ENCODE measurements around the gene SHF.

The SHF gene

DNA sequence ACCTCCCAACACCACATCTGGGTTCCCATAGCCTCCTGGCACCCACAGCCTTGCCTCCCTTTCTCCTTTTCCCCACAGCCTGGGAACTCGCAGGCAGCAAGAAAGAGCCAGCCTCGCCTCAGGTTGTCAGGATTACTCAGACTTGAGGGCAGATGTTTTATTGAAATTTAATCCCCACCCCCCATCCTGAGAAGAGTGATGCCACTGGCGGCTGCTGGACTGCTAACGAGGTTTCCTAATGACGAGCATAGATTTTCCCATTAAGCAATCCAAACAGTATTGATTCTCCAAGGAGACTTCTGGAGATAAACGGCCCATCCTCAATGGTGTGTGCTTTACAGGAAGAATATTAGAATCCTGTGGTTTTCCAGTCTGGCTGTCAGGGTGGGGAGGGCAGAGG, 13.7 kb downstream of the SHF start:
- Histone ChIP-seq H4K20me1 (ENCODE audit: insufficient read depth, low read length) (no peaks in the 10 kb centered on the region), H3K4me1 (ENCODE audit: insufficient read depth, low read length) (no peaks in the 10 kb centered on the region), H2AFZ (ENCODE audit: low read depth, low read length) (no peak overlapping the region), H3K79me2 (ENCODE audit: insufficient read depth, low read length) (no peaks in the 10 kb centered on the region), H3K4me2 (ENCODE audit: insufficient read depth, low read length) (no peak overlapping the region), H3K36me3 (ENCODE audit: insufficient read depth, low read length) (no peaks in the 10 kb centered on the region), H3K27me3 (ENCODE audit: insufficient read depth, low read length, poor library complexity) (no peaks in the 10 kb centered on the region), H3K27ac (ENCODE audit: low read length) (no peak overlapping the region), H3K4me3 (ENCODE audit: low read depth in 1 of 2, low read length in 2 of 2) (no peak overlapping the region), H3K9me3 (ENCODE audit: insufficient read depth, low read length, severe bottlenecking) (no peaks in the 10 kb centered on the region), H3K9ac (ENCODE audit: low read depth, low read length) (no peak overlapping the region)
- ATAC-seq (ENCODE audit: insufficient read depth, low read depth) = no peak
- TF ChIP-seq, protein P1, sequence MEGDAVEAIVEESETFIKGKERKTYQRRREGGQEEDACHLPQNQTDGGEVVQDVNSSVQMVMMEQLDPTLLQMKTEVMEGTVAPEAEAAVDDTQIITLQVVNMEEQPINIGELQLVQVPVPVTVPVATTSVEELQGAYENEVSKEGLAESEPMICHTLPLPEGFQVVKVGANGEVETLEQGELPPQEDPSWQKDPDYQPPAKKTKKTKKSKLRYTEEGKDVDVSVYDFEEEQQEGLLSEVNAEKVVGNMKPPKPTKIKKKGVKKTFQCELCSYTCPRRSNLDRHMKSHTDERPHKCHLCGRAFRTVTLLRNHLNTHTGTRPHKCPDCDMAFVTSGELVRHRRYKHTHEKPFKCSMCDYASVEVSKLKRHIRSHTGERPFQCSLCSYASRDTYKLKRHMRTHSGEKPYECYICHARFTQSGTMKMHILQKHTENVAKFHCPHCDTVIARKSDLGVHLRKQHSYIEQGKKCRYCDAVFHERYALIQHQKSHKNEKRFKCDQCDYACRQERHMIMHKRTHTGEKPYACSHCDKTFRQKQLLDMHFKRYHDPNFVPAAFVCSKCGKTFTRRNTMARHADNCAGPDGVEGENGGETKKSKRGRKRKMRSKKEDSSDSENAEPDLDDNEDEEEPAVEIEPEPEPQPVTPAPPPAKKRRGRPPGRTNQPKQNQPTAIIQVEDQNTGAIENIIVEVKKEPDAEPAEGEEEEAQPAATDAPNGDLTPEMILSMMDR (IDR thresholded peaks at IDR 0.05; ENCODE audit: borderline replicate concordance, extremely low read depth, low read length, poor library complexity, severe bottlenecking) = no peak
- no peak for TF ChIP-seq EZH2 (IDR thresholded peaks at IDR 0.05; ENCODE audit: borderline replicate concordance, low read depth, low read length, severe bottlenecking)
- no peak for DNase-seq

DNA sequence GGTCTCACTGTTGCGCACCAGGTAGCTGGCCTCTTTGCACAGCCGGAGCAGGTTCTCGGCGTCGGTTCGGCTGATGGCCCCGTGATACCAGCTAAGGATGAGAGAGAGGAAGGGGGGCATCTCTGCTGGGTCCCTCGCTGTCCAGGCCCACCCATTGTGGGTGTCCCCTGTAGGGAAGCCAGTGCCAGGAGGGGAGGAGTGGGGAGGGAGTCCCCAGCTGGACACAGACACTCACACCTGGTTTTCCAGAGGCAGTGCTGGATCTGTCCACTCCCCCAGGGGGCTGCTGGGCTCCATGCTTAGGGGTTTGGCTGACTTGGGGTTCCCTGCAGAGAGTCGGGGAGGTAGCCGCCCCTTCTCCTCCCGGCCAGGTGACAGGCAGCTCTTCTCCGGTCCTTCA, 15.9 kb downstream of the SHF start:
- Histone ChIP-seq H3K4me3 (ENCODE audit: low read depth in 1 of 2, low read length in 2 of 2) (no peak overlapping the region), H3K9me3 (ENCODE audit: insufficient read depth, low read length, severe bottlenecking) (no peaks in the 10 kb centered on the region), H3K36me3 (ENCODE audit: insufficient read depth, low read length) (no peaks in the 10 kb centered on the region), H4K20me1 (ENCODE audit: insufficient read depth, low read length) (no peaks in the 10 kb centered on the region), H3K27me3 (ENCODE audit: insufficient read depth, low read length, poor library complexity) (no peaks in the 10 kb centered on the region), H3K27ac (ENCODE audit: low read length) (no peak overlapping the region), H3K79me2 (ENCODE audit: insufficient read depth, low read length) (no peaks in the 10 kb centered on the region), H3K4me2 (ENCODE audit: insufficient read depth, low read length) (no peak overlapping the region), H3K9ac (ENCODE audit: low read depth, low read length) (no peak overlapping the region), H2AFZ (ENCODE audit: low read depth, low read length) (no peak overlapping the region), H3K4me1 (ENCODE audit: insufficient read depth, low read length) (peaks cover 8% of the 10 kb centered on the region)
- DNase-seq (no peak), ATAC-seq (ENCODE audit: insufficient read depth, low read depth) (no peak)
- TF ChIP-seq, protein P1 (IDR thresholded peaks at IDR 0.05; ENCODE audit: borderline replicate concordance, extremely low read depth, low read length, poor library complexity, severe bottlenecking) = no peak
- TF ChIP-seq EZH2 (IDR thresholded peaks at IDR 0.05; ENCODE audit: borderline replicate concordance, low read depth, low read length, severe bottlenecking) = no peak

DNA sequence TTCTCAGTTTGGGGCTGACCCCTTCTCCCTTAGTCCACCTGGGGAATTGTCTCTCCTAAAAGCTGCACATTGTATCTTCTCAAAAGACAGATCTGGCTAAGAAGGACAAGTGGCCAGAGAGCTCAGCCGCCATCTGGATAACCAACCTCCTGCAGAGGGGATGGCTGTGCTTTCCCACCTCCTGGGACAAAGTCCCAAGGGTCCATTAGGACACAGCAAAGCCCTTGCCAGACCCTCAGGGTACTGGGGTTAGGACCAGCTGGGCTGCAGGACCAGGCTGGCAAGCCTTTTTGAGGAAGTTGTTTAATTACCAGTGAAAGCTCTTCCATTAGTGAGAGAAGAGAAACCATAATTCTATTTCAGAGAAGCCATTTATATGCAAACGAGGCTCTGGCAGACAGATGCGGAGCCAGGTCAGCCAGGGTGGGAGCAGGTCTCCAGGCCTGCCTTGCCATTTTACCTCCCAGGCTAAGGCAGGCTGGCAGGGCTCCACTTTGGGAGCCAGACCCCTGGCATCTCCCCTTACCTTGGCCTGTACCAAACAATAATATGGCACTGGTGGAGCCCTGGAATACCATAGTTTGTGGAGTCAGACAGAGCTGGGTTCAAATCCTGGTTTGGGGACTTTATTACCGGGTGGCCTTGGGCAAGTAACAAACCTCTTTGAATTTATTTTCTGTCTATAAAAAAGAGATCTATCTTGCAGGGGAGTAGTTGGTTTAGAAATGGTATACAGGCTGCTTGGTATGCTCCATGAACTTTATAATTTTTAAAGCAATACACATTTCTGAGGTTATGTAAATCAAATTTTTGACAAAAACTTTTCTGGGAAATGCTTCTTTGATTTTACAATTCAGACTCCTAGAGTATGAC, 17.9 kb downstream of the SHF start:
- peaks cover 8% of the 10 kb centered on the region for H3K79me2 ChIP-seq (ENCODE audit: insufficient read depth, low read length)
- DNase-seq = no peak
- no peaks in the 10 kb centered on the region for H3K27me3 ChIP-seq (ENCODE audit: insufficient read depth, low read length, poor library complexity)
- H3K9me3 ChIP-seq (ENCODE audit: insufficient read depth, low read length, severe bottlenecking) = no peaks in the 10 kb centered on the region
- H3K4me3 ChIP-seq (ENCODE audit: low read depth in 1 of 2, low read length in 2 of 2) = no peak overlapping the region
- no peaks in the 10 kb centered on the region for H4K20me1 ChIP-seq (ENCODE audit: insufficient read depth, low read length)
- TF ChIP-seq, protein P1 (IDR thresholded peaks at IDR 0.05; ENCODE audit: borderline replicate concordance, extremely low read depth, low read length, poor library complexity, severe bottlenecking) = no peak
- TF ChIP-seq EZH2 (IDR thresholded peaks at IDR 0.05; ENCODE audit: borderline replicate concordance, low read depth, low read length, severe bottlenecking) = no peak
- ATAC-seq (ENCODE audit: insufficient read depth, low read depth) = no peak
- no peak overlapping the region for H3K4me2 ChIP-seq (ENCODE audit: insufficient read depth, low read length)
- H3K9ac ChIP-seq (ENCODE audit: low read depth, low read length) = no peak overlapping the region
- peaks cover 23% of the 10 kb centered on the region for H3K4me1 ChIP-seq (ENCODE audit: insufficient read depth, low read length)
- no peak overlapping the region for H3K27ac ChIP-seq (ENCODE audit: low read length)
- no peak overlapping the region for H2AFZ ChIP-seq (ENCODE audit: low read depth, low read length)
- H3K36me3 ChIP-seq (ENCODE audit: insufficient read depth, low read length) = no peaks in the 10 kb centered on the region

All from DND-41 (cell line).